NCI-H1417 treated with DMSO at 0.1 percent for 48 hours (cell line): ENCODE data around the gene SLC50A1.
"Not testable (repeated sequence)": the region's sequence is repeated elsewhere in the genome, so short reads cannot be mapped to it uniquely, and the experiment has no call there.

Experiments used
- DNase-seq: peaks from one replicate; lab custom pipeline; 2025; lab: John Stamatoyannopoulos, UW

Gene SLC50A1

GRCh38 chr1:155116113-155116764 lies 19.4 kb upstream of the SLC50A1 start:
- no peak for DNase-seq

GRCh38 chr1:155117610-155118009 lies 18.0 kb upstream of the SLC50A1 start:
- DNase-seq, result no peak

GRCh38 chr1:155118090-155118489 lies 17.6 kb upstream of the SLC50A1 start:
- not testable (repeated sequence) for DNase-seq

DNA sequence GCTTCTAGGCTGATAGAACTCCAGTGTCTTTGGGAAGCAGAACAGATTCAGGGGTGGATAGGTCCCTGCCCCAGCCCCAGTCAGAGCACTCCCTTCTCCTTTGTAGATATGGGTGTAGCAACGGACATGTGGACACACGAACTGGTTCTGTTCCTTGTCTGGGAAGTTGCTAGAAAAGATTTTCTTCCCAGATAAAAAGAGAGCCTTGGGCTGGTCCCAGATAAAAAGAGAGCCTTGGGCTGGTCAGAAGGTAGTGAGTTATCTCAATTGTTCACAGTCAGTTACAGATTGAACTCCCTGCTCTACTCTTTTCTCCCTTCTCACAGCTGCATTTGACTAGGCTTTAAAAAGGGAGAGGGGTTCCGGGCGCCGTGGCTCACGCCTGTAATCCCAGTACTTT lies 15.4 kb upstream of the SLC50A1 start:
- DNase-seq, result no peak

DNA sequence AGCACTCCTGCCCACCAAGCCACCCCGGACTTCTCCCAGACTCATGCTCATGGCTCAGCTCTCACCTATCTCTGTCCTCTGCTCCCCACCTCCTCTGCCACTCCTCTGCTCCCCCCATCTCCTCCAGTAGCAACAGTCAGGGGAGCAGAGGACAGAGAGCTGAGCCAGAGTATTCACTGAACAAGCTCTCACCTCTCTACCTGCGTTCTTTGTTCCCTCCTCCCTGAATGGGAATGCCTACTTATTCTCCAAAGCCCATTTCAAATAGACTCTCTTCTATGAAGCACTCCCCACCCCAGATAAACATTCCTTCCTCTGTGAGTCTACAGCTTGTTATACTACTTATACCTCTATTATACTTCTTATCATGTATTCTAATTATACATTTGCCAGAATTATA lies 14.4 kb upstream of the SLC50A1 start:
- no peak for DNase-seq

GRCh38 chr1:155122308-155122707 lies 13.3 kb upstream of the SLC50A1 start:
- no peak for DNase-seq

DNA sequence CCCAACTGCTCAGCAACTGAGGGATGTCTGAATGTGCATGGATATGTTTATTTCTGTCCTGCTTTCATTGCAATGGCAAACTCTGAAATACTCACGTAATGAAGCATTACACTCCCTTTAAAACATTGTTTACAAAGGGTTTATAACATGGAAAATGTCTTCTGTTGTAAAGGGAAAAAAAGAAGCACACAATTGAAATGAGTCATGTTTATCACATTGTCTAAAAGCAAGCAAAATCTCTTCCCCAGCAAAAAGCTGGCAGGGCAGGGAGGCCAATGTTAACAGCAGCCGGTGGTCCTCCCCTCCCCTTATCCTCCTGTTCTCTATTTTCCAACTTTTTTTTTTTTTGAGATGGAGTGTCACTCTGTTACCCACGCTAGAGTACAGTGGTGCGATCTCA lies 11.9 kb upstream of the SLC50A1 start:
- DNase-seq, result no peak

DNA sequence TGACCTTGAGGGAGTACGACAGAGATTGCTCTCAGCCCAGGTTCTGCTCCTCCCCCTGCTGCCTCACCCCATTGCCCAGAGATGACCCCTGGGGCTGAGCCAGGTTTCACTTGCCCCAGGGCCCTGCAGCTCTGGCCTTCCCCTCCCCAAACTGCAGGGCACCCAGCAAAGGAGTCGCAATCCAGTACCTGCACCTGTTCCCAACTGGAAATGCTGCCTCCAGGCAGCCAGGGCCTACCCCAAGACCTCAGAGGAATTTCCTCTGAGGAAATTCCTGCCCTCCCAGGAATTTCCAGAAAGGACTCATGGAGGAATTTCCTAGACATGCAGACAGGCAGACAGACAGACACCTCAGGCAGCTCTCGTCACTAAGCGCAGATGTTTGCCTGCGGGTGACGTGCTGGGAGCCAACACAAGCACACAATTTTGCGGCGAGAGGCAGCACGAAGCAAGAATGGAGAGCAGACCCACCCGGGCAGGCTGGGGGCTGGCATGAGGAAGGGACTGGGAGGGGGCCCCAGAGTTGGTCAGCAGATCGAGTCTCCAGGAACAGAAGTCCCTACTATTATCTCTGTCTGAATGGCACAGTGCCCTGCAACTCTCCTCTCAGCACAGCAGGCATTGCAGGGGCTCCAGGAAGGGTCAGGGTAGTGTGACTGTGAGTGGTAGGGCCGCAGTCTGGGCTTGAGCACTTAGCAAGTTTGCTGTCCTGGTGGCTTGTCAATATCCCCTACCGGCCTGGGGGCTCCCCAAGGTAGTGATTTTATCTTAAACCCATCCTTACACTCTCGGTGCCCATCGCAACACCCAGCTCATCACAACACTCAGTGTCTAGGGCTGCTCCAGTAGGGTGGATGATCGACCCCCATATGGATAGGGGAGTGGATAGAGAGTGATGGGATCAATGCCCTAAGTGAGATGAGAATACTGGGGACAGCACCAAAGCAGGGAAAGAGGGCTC lies 10.9 kb upstream of the SLC50A1 start:
- no peak for DNase-seq

DNA sequence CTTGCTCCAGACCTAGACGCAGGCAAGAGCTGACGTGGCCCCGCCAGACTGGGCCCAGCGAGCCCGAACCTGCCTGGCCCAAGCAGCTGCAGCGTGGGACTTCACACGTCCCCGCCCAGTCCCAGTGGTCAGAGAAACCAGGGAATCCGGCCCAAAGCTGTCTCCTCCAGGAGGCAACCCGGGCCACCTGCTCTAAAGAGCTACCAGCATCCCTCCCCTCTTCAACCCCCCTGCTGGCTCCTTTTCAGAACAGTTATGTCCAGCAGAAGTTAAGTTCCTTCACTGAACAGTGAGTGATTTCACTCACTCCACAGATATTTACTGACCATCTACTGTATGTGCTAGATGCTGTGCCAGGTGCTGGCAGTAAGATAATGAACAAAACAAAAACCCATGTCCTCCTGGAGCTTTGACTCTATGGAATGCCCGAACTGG lies 10.1 kb upstream of the SLC50A1 start:
- DNase-seq, result no peak

DNA sequence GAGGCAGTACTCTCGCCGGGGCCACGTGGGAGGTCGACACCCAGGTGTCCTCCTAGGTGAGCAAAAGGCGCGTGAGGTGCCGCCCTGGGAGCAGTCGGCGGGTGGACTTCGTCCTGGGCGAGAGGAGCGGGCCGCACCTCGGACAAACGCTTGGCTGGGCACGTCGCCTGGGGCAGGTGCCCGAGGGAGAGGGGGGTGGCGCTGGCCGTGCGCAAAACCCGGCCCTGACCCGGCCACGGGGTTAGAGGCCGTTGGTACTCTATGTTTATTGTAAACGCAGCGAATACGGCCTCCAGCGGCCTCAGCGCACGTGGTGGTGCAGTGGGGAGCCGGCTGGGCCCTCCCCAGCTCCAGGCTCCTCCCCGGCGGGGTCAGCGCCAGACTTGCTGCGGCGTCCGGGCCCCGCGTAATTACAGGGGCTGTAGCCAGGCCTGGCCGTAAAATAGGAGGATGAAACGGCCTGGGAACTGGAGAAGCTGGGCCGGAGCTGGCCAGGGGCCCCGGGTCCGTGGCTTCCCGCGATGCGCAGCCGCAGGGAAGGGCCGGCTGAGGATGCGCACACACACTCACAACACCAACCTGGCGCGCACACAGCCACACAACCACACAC lies 9.6 kb upstream of the SLC50A1 start:
- DNase-seq, result no peak

DNA sequence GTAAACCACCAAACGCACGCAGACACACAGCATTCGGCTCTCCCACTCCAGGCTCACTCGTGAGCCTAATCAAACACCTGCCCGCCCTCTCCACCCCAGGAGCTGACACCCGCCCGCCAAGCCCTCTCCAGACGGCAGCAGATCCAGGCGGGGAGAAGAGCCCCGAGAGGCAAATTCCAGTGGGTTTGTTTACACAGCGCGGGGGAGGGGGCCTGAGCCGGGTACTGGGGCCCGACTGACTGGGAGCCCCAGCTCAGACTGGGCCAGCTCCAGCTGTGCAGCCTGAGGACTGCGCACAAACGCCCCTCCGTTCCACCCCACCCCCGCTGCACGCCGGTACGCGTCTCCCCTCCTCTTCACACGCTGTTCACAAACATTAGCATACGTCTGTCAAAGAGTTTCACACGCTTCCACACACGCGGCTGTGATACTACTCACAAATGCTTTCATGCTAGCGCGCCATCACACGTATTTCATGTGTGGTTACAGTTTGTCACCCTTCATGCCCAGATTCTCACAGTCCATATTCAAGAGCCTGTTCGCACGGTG lies 9.0 kb upstream of the SLC50A1 start:
- peak; percentile 28 for DNase-seq

DNA sequence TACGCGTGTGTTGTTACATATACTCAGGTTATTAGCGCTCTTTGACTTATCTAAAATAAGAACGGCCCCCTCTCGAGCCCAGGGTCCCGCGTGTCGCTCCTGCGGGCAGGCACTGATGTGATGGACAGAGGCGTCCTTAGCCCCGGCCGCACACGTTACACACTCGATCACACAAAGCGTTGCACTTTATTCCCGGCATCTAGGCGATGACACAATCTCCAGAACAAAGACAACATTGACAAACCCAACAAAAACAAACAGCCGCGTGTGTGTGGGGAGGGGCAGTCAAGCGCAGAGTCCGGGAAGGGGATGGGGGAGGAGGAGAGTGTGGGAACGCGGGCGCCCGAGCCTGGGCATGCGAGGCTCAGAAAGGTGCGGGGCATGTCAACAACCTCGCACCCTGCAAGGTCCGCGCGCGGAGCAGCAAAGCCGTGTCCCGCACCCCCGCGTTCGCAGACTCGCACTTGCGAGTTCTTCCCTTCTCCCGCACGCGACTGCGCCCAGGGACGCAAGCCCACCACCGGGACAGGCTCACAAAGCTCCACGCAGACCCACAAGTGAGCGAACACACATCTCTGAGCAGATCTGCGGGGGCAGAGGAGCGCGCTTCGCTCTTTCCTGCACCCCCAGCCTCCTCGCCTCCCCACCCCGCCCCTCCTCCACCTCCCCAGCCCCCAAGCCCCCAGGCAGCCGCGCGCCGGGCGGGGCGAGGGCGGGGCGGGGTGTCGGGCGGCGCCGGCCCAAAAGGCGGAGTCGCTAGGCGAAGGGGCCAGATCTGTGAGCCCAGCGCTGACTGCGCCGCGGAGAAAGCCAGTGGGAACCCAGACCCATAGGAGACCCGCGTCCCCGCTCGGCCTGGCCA lies 8.3 kb upstream of the SLC50A1 start, which contains the start of gene EFNA1:
Gene EFNA1, plus strand, starts transcription at position 772 of the 862 bp plus-strand sequence. CDS start 102 bp downstream, outside the sequence.
- DNase-seq, result no peak

GRCh38 chr1:155127967-155128754 lies 7.5 kb upstream of the SLC50A1 start:
- DNase-seq, result no peak

- DNase-seq, result no peak
Measured at GRCh38 chr1:155128755-155129473, 6.7 kb upstream of the SLC50A1 start.

GRCh38 chr1:155130272-155131006 lies 5.2 kb upstream of the SLC50A1 start:
- no peak for DNase-seq

DNA sequence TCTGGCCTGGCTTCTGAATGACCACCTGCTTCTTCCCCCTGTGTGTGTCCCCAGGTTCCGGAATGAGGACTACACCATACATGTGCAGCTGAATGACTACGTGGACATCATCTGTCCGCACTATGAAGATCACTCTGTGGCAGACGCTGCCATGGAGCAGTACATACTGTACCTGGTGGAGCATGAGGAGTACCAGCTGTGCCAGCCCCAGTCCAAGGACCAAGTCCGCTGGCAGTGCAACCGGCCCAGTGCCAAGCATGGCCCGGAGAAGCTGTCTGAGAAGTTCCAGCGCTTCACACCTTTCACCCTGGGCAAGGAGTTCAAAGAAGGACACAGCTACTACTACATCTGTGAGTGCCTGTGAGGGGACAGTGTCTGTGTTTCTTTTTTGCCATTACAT lies 4.4 kb upstream of the SLC50A1 start:
- no peak for DNase-seq

- no peak for DNase-seq
Measured at GRCh38 chr1:155131856-155132255, 3.8 kb upstream of the SLC50A1 start.

- no peak for DNase-seq
Measured at GRCh38 chr1:155133799-155134281, 1.8 kb upstream of the SLC50A1 start.

- DNase-seq, result no peak
Measured at GRCh38 chr1:155134322-155134721, 1.3 kb upstream of the SLC50A1 start.
